ENCODE results near the gene METTL4.
"Not testable (repeated sequence)": the region's sequence is repeated elsewhere in the genome, so short reads cannot be mapped to it uniquely, and the experiment has no call there.

METTL4 gene

DNA sequence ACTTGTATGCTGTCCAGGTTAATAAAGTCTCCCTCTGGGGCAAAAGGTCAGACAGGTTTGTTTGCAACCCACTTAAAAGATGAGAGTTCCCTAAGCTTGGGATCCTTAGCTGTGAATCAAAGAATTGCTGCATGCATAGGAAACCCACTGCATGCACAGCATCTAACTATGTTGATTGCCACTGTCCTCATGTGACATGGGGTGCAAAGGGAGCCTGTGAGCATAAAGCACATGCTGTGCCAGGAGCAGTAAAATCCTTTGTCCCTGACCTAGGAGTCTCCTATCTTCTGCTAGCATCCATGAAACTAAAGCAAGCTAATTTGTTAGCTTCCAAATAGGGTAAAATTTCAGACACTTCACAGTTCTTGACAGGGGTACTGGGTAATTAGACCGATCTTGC, 13.8 kb downstream of the METTL4 start:
- DNase-seq = no peak

DNA sequence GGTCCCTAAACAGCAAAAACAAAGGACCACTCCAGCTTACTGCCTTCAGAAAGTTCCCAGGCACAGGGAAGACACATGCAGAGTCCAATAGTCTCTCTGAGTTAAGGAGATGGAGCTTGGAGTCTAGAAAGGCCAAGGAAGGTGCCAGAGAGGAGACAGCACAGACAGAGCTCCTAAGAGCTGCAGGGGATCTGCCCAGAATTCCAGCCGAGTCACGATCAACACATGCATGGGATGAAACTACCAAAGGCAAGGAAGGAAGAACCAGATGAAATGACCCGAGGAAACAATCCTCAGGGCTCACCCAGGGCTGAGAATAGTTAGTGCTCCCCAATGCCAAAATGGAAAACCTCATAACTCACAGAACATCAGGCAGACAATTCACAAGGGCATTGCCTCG, 15.4 kb downstream of the METTL4 start:
- DNase-seq = no peak

DNA sequence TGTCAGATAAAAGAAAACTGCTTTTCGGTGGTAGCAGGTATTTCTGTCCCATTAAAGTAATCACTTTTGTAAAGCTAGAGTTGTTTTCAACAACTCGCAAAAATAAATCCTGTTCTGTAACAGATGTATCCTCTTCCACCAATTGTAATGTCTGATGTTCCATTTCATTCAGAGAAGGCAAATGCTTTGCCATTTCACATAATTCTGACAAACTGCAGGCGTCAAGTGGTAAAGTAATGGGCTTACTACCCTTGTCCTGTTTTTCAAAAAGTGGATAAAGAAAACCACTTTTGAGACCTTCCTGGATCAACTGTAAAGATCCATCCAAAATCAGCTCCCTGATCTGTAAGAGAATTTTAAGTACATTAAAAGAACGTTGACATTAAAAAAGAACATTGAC, 16.6 kb downstream of the METTL4 start:
- no peak for DNase-seq

DNA sequence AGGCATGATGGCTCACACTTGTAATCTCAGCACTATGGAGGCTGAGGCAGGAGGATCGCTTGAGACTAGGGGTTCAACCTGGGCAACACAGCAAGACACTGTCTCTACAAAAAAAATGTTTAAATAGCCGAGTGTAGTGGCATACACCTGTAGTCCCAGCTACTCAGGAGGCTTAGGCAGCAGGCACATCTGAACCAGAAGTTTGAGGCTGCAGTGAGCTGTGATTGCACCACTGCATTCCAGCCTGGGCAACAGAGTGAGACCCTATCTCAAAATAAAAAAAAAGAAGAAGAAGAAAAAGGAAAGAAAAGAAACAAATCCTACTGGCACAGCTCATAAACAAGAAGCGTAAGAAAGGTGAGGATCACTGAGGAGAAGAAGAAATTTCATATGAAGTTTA, 19.9 kb downstream of the METTL4 start:
- no peak for DNase-seq

DNA sequence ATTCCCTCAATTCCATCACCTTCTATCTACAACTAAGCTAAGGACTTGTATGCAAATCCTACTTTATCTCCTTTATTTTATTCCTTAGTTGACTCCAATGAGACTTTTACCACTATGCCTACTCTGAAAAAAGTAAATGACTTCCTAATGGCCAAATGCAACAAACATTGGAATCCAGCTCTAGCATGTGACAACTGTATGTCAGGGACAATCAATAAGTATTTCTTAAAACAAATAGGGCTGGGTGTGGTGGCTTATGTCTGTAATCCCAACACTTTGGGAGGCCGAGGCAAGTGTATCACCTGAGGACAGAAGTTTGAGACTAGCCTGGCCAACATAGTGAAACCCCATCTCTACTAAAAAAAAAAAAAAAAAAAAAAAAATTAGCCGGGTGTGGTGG, 21.8 kb downstream of the METTL4 start:
- no peak for DNase-seq

DNA sequence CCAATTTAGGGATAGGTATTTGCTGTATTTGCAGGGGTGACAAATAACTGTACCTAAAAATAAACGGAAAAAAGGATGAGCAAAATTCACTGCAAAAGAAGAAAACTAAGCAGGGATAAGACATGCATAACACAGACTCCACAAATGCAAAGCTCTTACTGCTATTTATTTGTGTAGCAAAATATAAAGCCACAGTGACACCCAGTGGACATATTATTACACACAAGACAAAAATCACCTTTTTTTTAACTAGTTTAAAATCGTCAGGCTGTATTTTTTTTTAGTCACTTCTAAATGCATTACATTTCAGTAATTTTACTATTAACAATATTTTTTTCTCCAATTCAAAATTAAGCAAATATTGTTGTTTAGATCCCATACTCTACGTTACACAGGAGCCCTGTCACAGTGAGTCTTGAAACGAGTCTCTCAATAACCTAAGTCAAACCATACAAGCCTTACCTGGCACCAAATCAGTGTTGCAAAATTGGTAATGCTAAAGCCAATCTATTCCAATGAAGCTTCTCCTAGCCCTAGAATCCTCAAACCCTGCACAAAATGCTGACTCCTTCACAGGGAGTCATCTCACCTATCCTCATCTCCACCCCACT, 23.7 kb downstream of the METTL4 start:
- no peak for DNase-seq

DNA sequence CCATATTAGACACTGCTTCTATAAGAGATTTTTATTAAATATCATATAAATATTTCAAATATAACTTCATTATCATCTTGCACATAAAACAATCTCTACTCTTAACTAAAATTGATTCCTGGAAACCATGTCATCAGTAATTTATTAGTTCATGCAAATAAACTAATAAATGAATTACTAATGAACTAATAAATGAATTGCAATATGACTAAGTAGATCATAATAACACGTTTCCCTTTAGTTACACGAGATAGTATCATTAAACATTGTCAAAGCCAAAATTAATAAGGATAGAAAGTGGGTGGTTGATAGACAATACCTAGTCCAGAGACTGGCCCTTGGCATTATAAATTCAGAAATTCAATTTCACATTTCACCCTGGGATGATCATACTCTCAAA, 26.1 kb downstream of the METTL4 start:
- DNase-seq = no peak

DNA sequence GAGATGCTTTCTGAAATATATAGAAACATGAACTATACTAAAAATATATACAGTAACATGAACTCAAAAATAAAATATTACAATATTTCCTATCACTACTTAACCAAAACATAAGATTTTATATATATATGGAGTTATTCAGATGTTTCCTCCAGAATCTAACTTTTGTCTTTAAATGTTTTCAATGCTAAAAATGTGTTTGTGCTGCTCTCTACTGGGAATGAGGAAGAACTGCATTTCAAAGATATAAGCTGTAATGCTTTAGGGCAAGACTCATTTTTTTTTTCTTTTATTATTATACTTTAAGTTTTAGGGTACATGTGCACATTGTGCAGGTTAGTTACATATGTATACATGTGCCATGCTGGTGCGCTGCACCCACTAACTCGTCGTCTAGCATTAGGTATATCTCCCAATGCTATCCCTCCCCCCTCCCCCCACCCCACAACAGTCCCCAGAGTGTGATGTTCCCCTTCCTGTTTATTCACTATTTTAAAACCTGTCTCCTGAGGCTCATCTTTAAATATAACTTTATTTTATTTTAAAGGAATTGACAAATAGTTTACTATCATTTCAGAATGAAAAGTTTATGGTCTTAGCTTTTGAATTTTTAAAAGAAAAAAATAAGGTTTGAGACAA, 29.3 kb downstream of the METTL4 start:
- DNase-seq = not testable (repeated sequence)

DNA sequence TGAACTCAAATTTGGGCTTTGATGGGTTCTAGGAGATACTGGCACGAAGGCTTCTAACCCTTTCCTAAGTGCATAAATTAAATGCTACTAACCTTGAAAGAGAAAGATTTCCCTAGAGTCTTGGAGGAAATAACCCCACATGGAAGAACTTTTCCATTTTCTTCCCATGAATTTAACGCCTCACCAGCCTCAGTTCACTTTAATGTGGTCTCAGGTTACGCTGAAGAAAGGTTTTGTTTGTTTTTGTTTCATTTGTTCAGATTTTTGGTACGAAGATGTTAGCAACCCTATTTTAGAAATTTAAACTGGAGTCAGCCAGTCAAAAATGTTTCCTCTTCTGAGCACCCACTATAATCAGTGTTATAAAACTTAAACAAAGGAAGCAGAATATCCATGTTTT, 30.7 kb downstream of the METTL4 start:
- no peak for DNase-seq

DNA sequence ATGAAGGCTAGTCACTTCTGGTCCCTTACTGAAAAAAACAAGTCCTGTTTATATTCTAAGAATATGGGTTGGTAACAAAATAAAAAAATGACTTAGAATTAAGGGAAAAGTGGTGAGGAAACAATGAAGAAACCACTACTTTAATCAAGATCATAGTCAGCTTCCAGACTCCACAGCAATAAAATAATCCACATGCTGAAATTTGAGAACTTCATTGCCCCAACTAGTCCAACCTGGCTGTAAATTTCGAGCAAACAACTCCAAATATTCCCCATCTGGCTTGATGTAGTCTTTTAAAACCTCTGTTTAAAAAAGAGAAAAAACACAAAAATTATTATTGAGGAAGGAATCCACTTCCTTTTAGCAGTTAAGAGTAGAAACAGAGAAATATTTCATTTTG, 32.5 kb downstream of the METTL4 start:
- no peak for DNase-seq

DNA sequence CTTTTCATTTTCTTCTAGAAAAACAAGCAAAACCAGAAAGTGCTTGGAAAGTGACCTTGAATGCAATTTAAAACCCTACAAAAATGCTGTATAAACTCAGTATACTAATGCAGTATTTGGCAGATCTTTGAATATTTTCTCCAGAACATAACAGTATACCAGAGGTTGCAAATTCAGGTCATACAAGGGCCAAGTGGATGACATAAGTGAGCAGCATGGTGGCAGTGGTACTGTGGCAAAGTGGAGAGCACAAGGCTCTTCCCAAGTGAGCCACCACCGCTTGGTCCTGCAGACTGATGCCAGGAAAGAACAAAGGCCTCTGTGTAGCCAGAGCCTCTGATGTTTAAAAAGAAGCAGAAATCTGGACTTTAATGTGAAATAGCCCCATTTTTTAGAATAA, 33.1 kb downstream of the METTL4 start:
- no peak for DNase-seq

DNA sequence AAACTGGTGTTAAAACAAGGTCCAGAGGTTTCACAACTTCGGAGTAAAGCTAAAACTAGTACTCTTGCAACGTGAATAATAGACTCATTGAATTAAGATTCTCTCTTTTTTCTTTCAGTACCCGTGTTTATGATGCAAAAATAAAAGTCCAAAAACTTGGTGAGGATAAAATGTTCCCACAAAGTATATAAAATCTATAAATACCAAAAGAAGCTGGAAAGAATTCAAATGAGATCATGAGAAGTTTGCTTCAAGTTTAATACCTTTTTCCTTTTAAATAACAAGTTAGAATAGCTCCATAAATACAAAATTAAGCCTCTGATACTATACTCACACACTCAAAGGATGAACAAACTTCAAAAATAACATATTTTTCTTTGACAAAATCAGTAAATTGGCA, 34.0 kb downstream of the METTL4 start:
- DNase-seq = no peak

DNA sequence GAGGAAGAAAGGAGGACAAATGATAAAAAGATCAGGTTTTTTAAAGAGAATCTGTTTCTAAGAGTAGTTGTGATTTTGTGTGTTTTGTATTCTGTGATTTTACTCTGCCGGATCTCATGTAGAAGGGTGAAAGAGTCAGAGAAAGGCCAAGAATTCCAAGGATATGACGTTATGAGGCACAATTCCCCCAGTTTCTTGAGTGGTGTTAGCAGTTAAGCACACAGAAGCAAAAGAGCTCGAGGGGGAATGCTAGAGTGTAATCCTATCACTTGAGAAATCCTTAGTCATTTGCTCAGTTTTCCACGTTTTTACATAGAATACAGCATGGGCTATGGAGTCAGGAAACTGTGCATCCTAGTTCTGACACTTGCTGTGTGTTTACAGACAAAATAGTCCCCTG, 34.8 kb downstream of the METTL4 start:
- DNase-seq = no peak

DNA sequence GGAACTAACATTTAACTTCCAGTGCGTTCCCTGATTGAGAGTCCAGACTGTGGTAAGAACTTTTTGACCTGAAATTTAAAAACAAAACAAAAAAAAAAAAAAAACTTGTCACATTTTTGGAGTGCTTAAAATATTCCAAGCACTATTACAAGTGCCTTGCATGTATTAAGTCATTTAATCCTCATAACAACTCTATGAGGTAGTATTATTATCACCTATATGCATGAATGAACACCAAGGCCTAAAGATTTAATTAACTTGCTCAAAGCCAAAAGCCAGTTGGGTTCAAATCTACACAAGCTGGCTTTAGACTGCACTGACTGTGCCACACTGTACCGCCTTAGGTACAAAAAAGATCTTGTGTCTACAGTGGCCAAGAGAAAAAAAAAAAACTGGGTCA, 35.2 kb downstream of the METTL4 start:
- no peak for DNase-seq

DNA sequence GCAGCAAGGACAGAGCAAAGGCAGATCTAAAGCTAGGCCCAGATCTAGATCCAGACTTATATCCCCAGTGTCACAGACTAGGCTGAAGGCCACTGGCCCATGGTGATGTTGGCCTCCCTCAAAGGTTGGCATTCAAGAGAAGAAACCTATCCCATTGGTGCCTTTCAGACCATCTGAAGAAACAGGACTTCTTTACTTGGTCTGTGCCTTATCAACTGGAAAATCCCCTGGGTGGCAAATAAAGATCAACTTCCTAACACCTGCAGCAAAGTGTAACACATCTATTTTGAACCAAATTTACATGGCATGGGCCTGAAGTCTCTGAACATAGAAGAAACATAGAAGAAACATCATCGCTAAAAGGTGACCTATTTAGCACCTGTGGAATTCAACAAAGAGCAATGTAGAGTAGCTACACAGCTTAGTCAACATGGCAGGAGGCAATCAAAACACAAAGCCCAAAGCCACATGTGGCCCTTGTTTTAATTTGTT, 35.8 kb downstream of the METTL4 start:
- DNase-seq = no peak

DNA sequence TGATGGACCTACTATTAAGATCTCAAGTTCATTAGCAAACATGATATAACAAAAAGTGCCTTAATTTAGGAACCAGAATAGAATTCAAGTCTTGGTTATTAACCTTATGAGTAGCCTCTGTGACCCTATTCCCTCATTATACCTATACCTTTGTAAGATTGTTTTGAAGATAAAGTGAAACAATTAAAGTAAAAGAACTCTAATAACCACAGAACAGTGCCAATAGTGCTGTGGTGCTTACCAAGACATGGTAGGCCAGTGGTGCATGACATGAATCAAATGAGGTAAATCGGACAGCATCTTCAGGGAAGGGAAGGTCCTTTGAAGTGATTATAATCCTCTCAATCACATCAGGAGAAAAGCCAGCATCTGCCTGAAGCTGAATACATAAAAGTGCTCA, 36.4 kb downstream of the METTL4 start:
- DNase-seq = no peak

DNA sequence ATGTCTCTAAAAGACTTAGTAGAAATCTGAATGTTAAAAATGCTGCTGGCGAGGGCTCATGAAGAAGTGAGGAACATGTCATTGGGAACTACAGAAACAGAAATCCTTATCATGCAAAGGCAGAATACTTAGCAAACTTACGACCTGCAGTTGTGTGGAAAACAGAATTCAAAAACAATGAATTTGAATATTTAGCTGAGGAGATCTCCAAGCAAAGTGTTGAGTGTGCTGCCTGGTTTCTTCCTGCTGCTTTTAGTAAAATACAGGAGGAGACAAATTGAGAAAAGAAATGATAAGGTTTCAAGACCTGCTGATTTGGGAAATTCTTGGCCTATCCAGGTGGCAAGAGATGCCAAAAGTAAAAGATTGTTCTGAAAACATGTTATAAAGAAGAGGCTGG, 38.5 kb downstream of the METTL4 start:
- DNase-seq = no peak

DNA sequence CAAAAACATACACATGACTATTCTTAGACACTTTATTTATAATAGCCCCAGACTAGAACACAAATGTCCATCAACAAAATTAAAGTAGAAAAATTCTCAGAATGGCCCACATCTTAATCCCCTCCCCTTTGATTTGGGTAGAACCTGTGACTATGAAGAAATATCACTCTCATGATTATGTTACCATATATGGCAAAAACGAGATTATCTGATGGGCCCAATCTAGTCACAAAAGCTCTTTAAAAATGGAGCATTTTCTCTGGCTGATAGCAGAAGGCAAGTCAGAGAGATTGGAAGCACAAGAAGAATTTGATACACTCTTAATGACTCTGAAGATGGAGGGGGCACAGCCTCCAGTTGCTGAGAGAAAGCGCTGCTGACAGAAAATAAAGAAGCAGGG, 39.6 kb downstream of the METTL4 start:
- no peak for DNase-seq

DNA sequence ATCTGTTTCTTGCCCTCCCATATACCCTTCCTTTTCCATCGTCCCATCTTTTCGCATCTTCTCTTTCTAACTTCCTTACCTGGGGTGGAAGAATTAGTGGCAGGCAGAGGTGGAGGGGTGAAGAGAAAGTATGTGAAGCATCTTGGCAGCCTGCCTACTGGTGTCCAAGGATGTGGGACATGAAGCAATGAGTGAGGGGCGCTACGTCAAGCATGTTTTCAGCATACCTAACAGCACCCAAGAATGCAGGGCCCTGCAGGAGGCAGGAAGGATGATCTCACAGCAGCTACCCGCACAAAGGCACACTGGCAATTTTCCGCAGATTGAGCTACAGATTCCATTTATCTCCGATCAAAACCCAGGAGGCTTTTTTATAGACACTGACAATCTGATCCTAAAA, 42.2 kb downstream of the METTL4 start:
- no peak for DNase-seq

DNA sequence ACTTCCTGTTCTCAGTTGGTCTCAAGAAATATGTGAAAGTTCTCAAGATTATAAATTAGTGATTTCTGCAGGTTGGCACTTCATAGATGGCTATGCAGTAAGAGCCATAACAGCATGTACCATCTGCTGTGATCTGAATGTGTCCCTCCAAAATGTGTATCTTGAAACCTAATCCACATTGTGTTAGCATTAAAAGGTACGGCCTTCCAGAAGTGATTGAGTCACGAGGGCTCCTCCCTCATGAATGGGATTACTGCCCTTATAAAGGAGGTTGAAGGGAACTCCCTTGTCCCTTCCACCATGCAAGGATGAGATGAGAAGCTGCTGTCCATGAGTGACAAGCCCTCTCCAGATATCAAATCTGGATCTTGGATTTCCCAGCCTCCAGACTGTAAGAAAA, 45.0 kb downstream of the METTL4 start:
- no peak for DNase-seq

DNA sequence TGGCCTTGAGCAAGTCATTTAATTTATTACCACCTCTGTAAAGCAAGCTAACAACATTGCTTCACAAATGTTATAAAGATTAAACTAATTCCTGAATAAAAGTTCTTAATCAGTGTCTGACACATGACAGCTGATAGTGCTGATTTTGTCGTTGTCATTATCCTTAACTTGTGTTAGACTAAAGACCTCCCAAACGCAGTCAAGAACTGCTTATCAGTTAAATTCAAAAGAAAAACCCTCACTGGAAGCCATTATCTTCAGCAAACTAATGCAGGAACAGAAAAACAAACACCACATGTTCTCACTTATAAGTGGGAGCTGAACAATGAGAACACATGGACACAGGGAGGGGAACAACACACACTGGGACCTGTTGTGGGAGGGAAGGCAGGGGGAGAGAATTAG, 46.5 kb downstream of the METTL4 start:
- DNase-seq = not testable (repeated sequence)

DNA sequence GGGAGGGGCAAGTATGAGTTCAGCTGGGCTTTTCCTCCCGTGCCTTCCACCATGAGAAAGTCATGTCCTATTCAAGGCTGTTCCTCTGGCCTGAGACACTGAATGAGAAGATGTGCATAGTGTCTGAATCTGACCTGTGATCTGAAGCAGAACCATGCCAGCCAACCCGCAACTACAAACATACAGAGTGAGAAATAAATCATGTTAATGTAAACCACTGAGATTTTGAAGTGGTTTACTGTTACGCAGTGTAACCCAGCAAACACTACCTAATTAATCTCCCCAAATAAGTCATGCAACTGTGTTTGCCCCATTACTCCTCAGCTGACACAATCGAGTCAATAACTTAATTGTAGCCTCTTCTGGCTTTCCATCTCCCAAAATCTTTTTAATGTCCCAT, 49.2 kb downstream of the METTL4 start:
- no peak for DNase-seq

DNA sequence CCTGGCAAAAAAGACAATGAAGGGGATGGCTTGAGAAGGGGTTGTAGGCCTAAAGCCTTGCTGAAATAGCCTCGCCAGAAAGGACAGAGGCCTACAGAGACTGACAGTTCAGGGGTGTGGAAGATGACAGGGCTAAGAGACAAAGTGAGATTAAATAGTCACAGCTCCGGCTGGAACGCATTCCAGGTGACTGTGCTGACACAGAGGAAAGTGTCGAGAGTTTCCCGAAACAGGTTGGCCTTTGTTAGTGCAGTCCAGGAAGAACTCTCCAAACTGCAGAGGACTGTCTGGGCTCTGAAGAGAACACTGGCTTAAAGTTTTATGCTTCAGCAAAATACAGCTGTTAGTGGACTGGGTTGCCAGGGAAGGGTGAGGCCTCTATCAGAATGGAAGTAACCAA, 52.8 kb downstream of the METTL4 start:
- no peak for DNase-seq

DNA sequence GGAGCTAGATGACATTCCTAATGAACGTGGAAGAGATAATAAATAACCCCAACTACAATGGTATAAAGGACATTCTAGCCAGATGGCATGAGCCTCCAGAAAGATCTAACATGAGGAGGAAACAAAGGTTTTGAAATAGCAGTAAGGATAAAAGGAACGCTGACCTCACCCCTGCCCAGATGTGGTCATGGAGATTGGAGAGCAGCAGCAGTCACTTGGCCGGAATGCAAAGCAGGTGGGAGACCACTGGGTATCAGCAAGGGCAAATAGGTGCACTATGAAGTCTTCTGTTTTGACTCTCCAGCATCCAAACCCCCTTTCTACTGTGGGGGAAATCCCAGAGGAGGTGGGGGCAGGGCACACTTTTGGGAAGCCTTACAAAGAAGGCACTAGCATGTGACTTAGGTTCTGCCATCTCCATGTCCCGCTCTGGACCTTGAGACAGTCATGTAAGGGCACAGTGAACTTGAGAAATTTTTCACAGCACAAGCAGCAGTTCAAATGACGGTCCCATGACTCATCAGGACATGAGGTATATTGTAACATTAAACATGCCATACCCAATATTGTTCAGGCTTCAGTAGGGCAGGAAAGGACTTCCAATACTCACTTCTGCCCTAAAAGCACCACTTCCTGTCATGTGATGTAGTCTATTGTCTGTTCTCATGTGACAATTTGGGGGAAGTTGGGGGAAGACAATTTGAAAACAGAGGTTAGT, 55.2 kb downstream of the METTL4 start:
- DNase-seq = no peak

All from activated naive CD4-positive, alpha-beta T cell treated with Interleukin-2 at 50 U/mL for 16 hours (primary cell).